Measurements from ENCODE around the gene RSL1D1. TPM values are rescaled to one million over a fixed set of nuclear protein-coding genes. Genes with fewer than 3 reads are reported as not detected.

RSL1D1 gene
- total RNA-seq, 4 donors from 2014 or later: 82.4 to 426 (median 182) TPM

DNA sequence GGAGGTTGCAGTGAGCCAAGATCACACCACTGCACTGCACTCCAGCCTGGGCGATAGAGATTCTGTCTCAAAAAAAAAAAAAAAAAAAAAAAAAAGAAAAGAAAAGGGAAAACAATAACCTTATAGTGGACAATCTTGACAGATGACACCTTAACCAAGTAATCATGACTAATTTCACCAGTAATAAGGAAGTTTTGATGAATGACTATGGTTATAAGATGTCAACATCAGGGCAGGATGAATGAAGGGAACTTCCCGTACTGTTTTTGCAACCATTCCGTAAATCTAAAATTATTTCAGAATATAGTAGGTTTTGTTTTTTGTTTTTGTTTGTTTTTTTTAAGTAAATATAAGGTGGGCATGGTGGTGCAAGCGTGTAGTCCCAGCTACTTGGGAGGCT is 41.4 kb upstream of the RSL1D1 start:
- 83 to 95% methylated on average over 4 of the region's 4 CpGs for WGBS, 2 donors
- Histone ChIP-seq H3K27ac (no peak overlapping the region), H3K4me3 (replicated peaks in 1 of 3) (no peak overlapping the region), H3K36me3 (peaks cover 30 to 34% of the 10 kb centered on the region in 2 donors), H3K27me3 (no peaks in the 10 kb centered on the region), H3K9me3 (no peaks in the 10 kb centered on the region), H3K4me1 (peaks cover 0 to 8% of the 10 kb centered on the region in 2 donors)
- intact Hi-C loops (cut with DNase I): no loop called here
- TF ChIP-seq, protein P1, sequence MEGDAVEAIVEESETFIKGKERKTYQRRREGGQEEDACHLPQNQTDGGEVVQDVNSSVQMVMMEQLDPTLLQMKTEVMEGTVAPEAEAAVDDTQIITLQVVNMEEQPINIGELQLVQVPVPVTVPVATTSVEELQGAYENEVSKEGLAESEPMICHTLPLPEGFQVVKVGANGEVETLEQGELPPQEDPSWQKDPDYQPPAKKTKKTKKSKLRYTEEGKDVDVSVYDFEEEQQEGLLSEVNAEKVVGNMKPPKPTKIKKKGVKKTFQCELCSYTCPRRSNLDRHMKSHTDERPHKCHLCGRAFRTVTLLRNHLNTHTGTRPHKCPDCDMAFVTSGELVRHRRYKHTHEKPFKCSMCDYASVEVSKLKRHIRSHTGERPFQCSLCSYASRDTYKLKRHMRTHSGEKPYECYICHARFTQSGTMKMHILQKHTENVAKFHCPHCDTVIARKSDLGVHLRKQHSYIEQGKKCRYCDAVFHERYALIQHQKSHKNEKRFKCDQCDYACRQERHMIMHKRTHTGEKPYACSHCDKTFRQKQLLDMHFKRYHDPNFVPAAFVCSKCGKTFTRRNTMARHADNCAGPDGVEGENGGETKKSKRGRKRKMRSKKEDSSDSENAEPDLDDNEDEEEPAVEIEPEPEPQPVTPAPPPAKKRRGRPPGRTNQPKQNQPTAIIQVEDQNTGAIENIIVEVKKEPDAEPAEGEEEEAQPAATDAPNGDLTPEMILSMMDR (IDR thresholded peaks at IDR 0.05): no peak
- TF ChIP-seq POLR2A (IDR thresholded peaks at IDR 0.05): no peak
- no peak for DNase-seq

DNA sequence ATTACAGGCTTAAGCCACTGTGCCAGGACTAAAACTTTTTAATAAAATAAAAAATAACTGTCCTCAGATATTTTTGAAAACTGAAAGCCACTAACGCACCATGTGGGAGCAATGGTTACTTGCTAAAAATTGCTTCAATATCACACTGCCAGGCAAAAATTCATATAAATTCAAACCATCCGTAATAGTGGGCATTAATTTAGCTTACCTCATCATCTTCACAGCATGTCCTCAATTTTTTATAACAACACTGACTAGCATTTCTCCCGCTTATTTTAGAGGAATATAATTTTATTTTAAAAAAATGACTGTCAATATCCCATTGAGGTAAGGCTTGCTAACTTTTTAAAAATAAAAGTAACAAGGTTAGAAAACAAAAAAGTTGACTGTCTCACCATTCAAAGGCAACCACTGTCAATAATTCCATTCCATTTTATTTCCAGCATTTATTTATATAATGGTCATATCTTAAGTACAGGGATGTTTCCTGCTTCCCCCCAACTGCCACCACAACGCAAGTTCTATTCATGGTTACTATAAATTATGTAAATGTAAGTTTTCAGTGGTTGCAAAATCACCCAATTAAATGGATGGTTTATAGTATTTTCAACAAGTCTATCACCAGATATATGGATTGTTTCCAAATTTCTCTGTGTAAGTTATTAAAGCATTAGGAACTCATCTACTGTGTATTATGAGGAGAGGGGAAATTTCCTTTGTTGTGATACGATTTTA is 39.1 kb upstream of the RSL1D1 start:
- no peak overlapping the region for H3K4me3 ChIP-seq (replicated peaks in 1 of 3)
- TF ChIP-seq POLR2A (IDR thresholded peaks at IDR 0.05): no peak
- TF ChIP-seq, protein P1 (IDR thresholded peaks at IDR 0.05): no peak
- WGBS, 2 donors: 84 to 94% methylated on average over 5 of the region's 5 CpGs
- H3K36me3 ChIP-seq: peaks cover 46 to 56% of the 10 kb centered on the region in 2 donors
- no peaks in the 10 kb centered on the region for H3K27me3 ChIP-seq
- intact Hi-C loops (cut with DNase I): no loop called here
- no peak for DNase-seq
- no peak overlapping the region for H3K27ac ChIP-seq
- no peaks in the 10 kb centered on the region for H3K4me1 ChIP-seq
- no peaks in the 10 kb centered on the region for H3K9me3 ChIP-seq

DNA sequence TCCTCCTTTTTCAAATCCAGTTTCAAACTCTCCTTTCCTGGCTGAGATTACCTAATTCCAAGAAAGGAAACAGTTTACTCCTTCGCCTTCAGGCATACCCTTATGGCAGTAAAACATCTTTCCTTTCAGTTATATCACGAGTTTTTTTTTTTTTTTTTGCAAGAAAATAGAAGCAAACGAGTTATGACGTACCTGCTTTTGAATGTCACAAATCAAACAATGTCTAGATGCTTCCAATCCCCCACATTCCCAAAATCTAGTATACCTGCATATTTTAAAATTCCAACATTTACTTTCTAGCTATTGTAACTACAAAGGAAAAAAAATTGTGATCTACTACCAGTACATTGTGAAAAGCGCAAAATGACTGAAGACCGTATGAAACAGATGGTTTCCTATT is 35.5 kb upstream of the RSL1D1 start:
- Histone ChIP-seq H3K27ac (no peak overlapping the region), H3K36me3 (peaks cover 67 to 68% of the 10 kb centered on the region in 2 donors), H3K4me1 (no peaks in the 10 kb centered on the region), H3K27me3 (no peaks in the 10 kb centered on the region), H3K4me3 (replicated peaks in 1 of 3) (no peak overlapping the region), H3K9me3 (no peaks in the 10 kb centered on the region)
- no peak for DNase-seq
- TF ChIP-seq, protein P1 (IDR thresholded peaks at IDR 0.05): no peak
- intact Hi-C loops (cut with DNase I): no loop called here
- WGBS, 2 donors: 96% methylated on average over 6 of the region's 6 CpGs

DNA sequence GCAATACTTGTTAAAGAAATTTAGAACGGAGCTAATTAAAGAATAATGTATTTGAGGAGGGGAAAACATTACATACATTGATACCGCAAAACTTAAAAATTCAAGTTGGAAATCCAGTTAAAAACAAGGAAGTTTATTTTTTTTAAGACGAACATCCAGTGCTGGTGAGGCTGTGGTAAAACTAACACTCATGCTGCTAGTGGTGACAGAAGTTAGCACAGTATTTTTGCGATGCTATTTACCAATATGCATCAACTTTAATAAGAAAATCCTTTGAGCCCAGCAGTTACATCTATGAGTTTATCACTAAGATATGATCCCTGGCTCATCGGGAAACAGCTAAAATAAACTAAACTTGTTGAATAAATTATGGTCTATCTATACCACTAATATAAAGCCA is 32.7 kb upstream of the RSL1D1 start:
- intact Hi-C loops (cut with DNase I): no loop called here
- 98 to 99% methylated on average over 5 of the region's 5 CpGs for WGBS, 2 donors
- Histone ChIP-seq H3K4me1 (no peaks in the 10 kb centered on the region), H3K36me3 (peaks cover 71% of the 10 kb centered on the region in 2 donors), H3K9me3 (no peaks in the 10 kb centered on the region), H3K4me3 (replicated peaks in 1 of 3) (no peak overlapping the region), H3K27me3 (no peaks in the 10 kb centered on the region), H3K27ac (no peak overlapping the region)
- TF ChIP-seq POLR2A (IDR thresholded peaks at IDR 0.05): no peak
- TF ChIP-seq, protein P1 (IDR thresholded peaks at IDR 0.05): no peak
- no peak for DNase-seq

DNA sequence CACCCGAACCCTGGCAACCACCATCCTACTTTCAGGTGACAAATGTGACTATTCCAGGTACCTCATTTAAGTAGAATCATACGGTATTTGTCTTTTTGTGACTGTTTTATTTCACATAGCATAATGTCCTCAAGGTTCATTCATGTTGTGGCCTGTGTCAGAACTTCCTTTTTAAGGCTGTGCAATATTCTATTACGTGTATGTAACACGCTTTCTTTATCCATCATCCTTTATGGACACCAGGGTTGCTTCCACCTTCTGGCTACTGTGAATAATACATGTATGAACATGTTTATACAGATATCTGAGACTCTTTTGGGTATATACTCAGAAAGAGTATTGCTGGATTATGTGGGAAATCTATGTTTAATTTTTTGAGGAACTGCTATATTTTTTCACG is 28.7 kb upstream of the RSL1D1 start:
- no peaks in the 10 kb centered on the region for H3K27me3 ChIP-seq
- H3K9me3 ChIP-seq: no peaks in the 10 kb centered on the region
- H3K27ac ChIP-seq: no peak overlapping the region
- peaks cover 69 to 71% of the 10 kb centered on the region in 2 donors for H3K36me3 ChIP-seq
- no peaks in the 10 kb centered on the region for H3K4me1 ChIP-seq
- H3K4me3 ChIP-seq (replicated peaks in 1 of 3): no peak overlapping the region
- 93 to 96% methylated on average over 5 of the region's 5 CpGs for WGBS, 2 donors
- no peak for DNase-seq
- intact Hi-C loops (cut with DNase I): no loop called here
- no peak for TF ChIP-seq POLR2A (IDR thresholded peaks at IDR 0.05)
- TF ChIP-seq, protein P1 (IDR thresholded peaks at IDR 0.05): no peak

All from thyroid gland (tissue), 4 donors.